CD14-positive monocyte (primary cell): ENCODE results near the gene NRN1L. TPM values are rescaled to one million over a fixed set of nuclear protein-coding genes. Genes with fewer than 3 reads are reported as not detected.

Source experiments
- DNase-seq, 3 donors: peaks; one replicate each; pipeline ENCODE4 v3.0.0-alpha.2; 2011 to 2022
- H2AFZ ChIP-seq: 2 replicates; pipeline ENCODE4 v1.6.0; 2012; ENCODE audit warnings: mild to moderate bottlenecking, low read depth, low read length, inconsistent platforms; ENCODE audit not compliant: insufficient read depth, poor library complexity, severe bottlenecking
- H3K27ac ChIP-seq, 2 donors: 1 replicate in 1 of 2; 2 replicates in 1 of 2; pipeline ENCODE4 v1.5.1; 2012 to 2013; ENCODE audit warnings: low read length in 2 of 2, control low read depth in 1 of 2, inconsistent platforms in 1 of 2, low read depth in 1 of 2, mild to moderate bottlenecking in 1 of 2
- H3K27me3 ChIP-seq, 2 donors: one replicate each; pipeline versions ENCODE4 v1.6.0 to v1.6.1; 2011 to 2013; ENCODE audit warnings: low read length in 2 of 2; ENCODE audit not compliant: control insufficient read depth in 2 of 2, insufficient read depth in 2 of 2
- H3K36me3 ChIP-seq, 2 donors: replicated peaks in 1 of 2; 1 replicate in 1 of 2; 2 replicates in 1 of 2; pipeline versions ENCODE4 v1.5.1 to v1.6.1; 2012 to 2013; ENCODE audit warnings: low read length in 2 of 2, control low read depth in 1 of 2, inconsistent platforms in 1 of 2, mild to moderate bottlenecking in 1 of 2; ENCODE audit not compliant: insufficient read depth in 2 of 2, control insufficient read depth in 1 of 2
- H3K4me1 ChIP-seq, 2 donors: 1 replicate in 1 of 2; 2 replicates in 1 of 2; pipeline versions ENCODE4 v1.5.1 to v1.6.1; 2012 to 2013; ENCODE audit warnings: low read length in 2 of 2, control low read depth in 1 of 2, inconsistent platforms in 1 of 2, mild to moderate bottlenecking in 1 of 2, moderate library complexity in 1 of 2; ENCODE audit not compliant: insufficient read depth in 2 of 2, control insufficient read depth in 1 of 2
- H3K4me2 ChIP-seq: replicated peaks from 2 replicates; pipeline ENCODE3; 2012; ENCODE audit warnings: low read length, moderate library complexity, mild to moderate bottlenecking; ENCODE audit not compliant: poor library complexity, severe bottlenecking; ENCODE audit errors: extremely low read depth
- H3K4me3 ChIP-seq, 3 experiments: fragments of 200-600 bp in 1 of 3; sonication (generic) in 1 of 3; replicated peaks in 1 of 3; 1 replicate in 2 of 3; 2 replicates in 1 of 3; pipeline ENCODE4 v1.5.1; 2011 to 2013; ENCODE audit warnings: low read length in 3 of 3, mild to moderate bottlenecking in 3 of 3, control low read depth in 2 of 3, low read depth in 2 of 3, inconsistent platforms in 1 of 3, moderate library complexity in 1 of 3
- H3K79me2 ChIP-seq: 2 replicates; pipeline ENCODE4 v1.6.0; 2012; ENCODE audit warnings: mild to moderate bottlenecking, control low read depth, inconsistent platforms, low read length, moderate library complexity; ENCODE audit not compliant: insufficient read depth
- H3K9ac ChIP-seq: 2 replicates; pipeline ENCODE4 v1.6.0; 2017; ENCODE audit warnings: low read length, mild to moderate bottlenecking; ENCODE audit not compliant: insufficient read depth, poor library complexity, severe bottlenecking
- H3K9me3 ChIP-seq, 2 donors: replicated peaks in 1 of 2; 1 replicate in 1 of 2; 2 replicates in 1 of 2; pipeline versions ENCODE4 v1.5.1 to v1.6.1; 2012 to 2013; ENCODE audit warnings: low read length in 2 of 2, control low read depth in 1 of 2; ENCODE audit not compliant: control insufficient read depth in 1 of 2, insufficient read depth in 1 of 2
- H4K20me1 ChIP-seq: 2 replicates; pipeline ENCODE4 v1.6.0; 2012; ENCODE audit warnings: mild to moderate bottlenecking, low read length, control low read depth, moderate library complexity; ENCODE audit not compliant: insufficient read depth
- H3K27ac Mint-ChIP-seq, 7 donors: one replicate each; pipeline ENCODE4 v1.8.0; 2020; ENCODE audit warnings: mild to moderate bottlenecking in 7 of 7, mixed read lengths in 7 of 7, moderate library complexity in 6 of 7, inconsistent platforms in 2 of 7
- H3K27me3 Mint-ChIP-seq, 3 donors: one replicate each; pipeline ENCODE4 v1.8.0; 2021 to 2022; ENCODE audit warnings: low read depth in 3 of 3, mild to moderate bottlenecking in 3 of 3, mixed read lengths in 3 of 3, moderate library complexity in 3 of 3, inconsistent platforms in 1 of 3
- H3K36me3 Mint-ChIP-seq, 2 donors: one replicate each; pipeline ENCODE4 v1.8.0; 2020; ENCODE audit warnings: mixed read lengths in 2 of 2, inconsistent platforms in 1 of 2, mild to moderate bottlenecking in 1 of 2
- H3K4me1 Mint-ChIP-seq: one replicate; pipeline ENCODE4 v1.8.0; 2020; ENCODE audit warnings: mild to moderate bottlenecking, mixed read lengths
- H3K4me3 Mint-ChIP-seq, 2 donors: one replicate each; pipeline ENCODE4 v1.8.0; 2020; ENCODE audit warnings: mild to moderate bottlenecking in 2 of 2, mixed read lengths in 2 of 2, moderate library complexity in 1 of 2
- H3K9me3 Mint-ChIP-seq, 7 donors: one replicate each; pipeline ENCODE4 v1.8.0; 2020 to 2022; ENCODE audit warnings: mixed read lengths in 7 of 7, mild to moderate bottlenecking in 6 of 7, moderate library complexity in 6 of 7, inconsistent platforms in 2 of 7
- WGBS: methylation state at CpG from one replicate; pipeline ENCODE4 v1.1.5; 2013; ENCODE audit warnings: missing lambda C conversion rate; ENCODE audit not compliant: insufficient coverage; 5-methylcytosine and 5-hydroxymethylcytosine counted together
- intact Hi-C, 2 donors: fragments of 100-400 bp; cut with micrococcal nuclease; formaldehyde crosslinking; loops; one replicate each; pipeline versions ENCODE4 v1.15.0 to v1.15.1; 2023
- polyA plus RNA-seq, 3 donors: library from polyadenylated mRNA; depleted of rRNA in 1 of 3; unstranded in 2 of 3; stranded (reverse) in 1 of 3; fragments of 300-500 nt in 2 of 3; fragments of >200 nt in 1 of 3; fragmentation: Illumina TruSeq in 2 of 3; gene quantifications; 1 replicate in 2 of 3; 2 replicates in 1 of 3; pipeline ENCODE4 v1.2.3, GENCODE V29; 2012 to 2021
- TF ChIP-seq, protein P1 (sequence below): fragments of 200-600 bp; IDR thresholded peaks from one replicate; pipeline ENCODE4 v1.8.0; 2022; ENCODE audit warnings: antibody characterized with exemption, mild to moderate bottlenecking

The NRN1L gene
- polyA plus RNA-seq, 3 donors = 0.50 to 3.6 TPM; not detected in 1

- 98% methylated on average over 6 of the region's 11 CpGs for WGBS
- Histone ChIP-seq H3K4me2 (no peak overlapping the region), H3K27me3 (no peaks in the 10 kb centered on the region), H3K27ac (no peak overlapping the region), H2AFZ (no peak overlapping the region), H3K9ac (no peak overlapping the region), H4K20me1 (peaks cover 39% of the 10 kb centered on the region), H3K4me1 (peaks cover 22 to 26% of the 10 kb centered on the region in 2 donors), H3K9me3 (no peaks in the 10 kb centered on the region), H3K79me2 (peaks cover 39% of the 10 kb centered on the region), H3K4me3 (no peak overlapping the region), H3K36me3 (peaks cover 65 to 70% of the 10 kb centered on the region in 2 donors)
- H3K36me3 Mint-ChIP-seq = peaks cover 63 to 70% of the 10 kb centered on the region in 2 donors
- peaks cover 29% of the 10 kb centered on the region for H3K4me1 Mint-ChIP-seq
- H3K4me3 Mint-ChIP-seq = no peak overlapping the region
- H3K27me3 Mint-ChIP-seq = peaks cover 0 to 2% (median 0%) of the 10 kb centered on the region in 3 donors
- no peaks in the 10 kb centered on the region for H3K9me3 Mint-ChIP-seq
- H3K27ac Mint-ChIP-seq = peak overlapping the region in 3 of 7 donors; percentile 21 to 81 (median 34)
- DNase-seq = no peak
- TF ChIP-seq, protein P1, sequence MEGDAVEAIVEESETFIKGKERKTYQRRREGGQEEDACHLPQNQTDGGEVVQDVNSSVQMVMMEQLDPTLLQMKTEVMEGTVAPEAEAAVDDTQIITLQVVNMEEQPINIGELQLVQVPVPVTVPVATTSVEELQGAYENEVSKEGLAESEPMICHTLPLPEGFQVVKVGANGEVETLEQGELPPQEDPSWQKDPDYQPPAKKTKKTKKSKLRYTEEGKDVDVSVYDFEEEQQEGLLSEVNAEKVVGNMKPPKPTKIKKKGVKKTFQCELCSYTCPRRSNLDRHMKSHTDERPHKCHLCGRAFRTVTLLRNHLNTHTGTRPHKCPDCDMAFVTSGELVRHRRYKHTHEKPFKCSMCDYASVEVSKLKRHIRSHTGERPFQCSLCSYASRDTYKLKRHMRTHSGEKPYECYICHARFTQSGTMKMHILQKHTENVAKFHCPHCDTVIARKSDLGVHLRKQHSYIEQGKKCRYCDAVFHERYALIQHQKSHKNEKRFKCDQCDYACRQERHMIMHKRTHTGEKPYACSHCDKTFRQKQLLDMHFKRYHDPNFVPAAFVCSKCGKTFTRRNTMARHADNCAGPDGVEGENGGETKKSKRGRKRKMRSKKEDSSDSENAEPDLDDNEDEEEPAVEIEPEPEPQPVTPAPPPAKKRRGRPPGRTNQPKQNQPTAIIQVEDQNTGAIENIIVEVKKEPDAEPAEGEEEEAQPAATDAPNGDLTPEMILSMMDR = no peak
- intact Hi-C loops = loop anchor here in 1 of 2 donors (10.0 kb wide), 1 partner anchor 58 kb away; the partner anchor contains the start of genes CTRL and PSMB10
These were observed 7.6 kb upstream of the NRN1L start for GRCh38 chr16:67877064-67877463.

GRCh38 chr16:67878232-67878631 is 6.5 kb upstream of the NRN1L start:
- H3K27ac ChIP-seq = no peak overlapping the region
- H3K4me3 Mint-ChIP-seq = no peak overlapping the region
- no peaks in the 10 kb centered on the region for H3K9me3 ChIP-seq
- H3K79me2 ChIP-seq = peaks cover 36% of the 10 kb centered on the region
- peaks cover 0 to 2% (median 0%) of the 10 kb centered on the region in 3 donors for H3K27me3 Mint-ChIP-seq
- H3K36me3 Mint-ChIP-seq = peaks cover 74 to 82% of the 10 kb centered on the region in 2 donors
- peaks cover 15 to 18% of the 10 kb centered on the region in 2 donors for H3K4me1 ChIP-seq
- H4K20me1 ChIP-seq = peaks cover 39% of the 10 kb centered on the region
- WGBS = 100% methylated on average over 1 of the region's 6 CpGs
- H2AFZ ChIP-seq = no peak overlapping the region
- intact Hi-C loops = loop anchor here in 1 of 2 donors (10.0 kb wide), 1 partner anchor 57 kb away; the partner anchor contains the start of genes CTRL and PSMB10
- no peak overlapping the region for H3K4me2 ChIP-seq
- peaks cover 77 to 81% of the 10 kb centered on the region in 2 donors for H3K36me3 ChIP-seq
- TF ChIP-seq, protein P1 = no peak
- H3K4me1 Mint-ChIP-seq = peaks cover 23% of the 10 kb centered on the region
- H3K27ac Mint-ChIP-seq = no peak overlapping the region
- no peak overlapping the region for H3K4me3 ChIP-seq
- DNase-seq = no peak
- no peak overlapping the region for H3K9ac ChIP-seq
- no peaks in the 10 kb centered on the region for H3K27me3 ChIP-seq
- no peaks in the 10 kb centered on the region for H3K9me3 Mint-ChIP-seq
